Transverse colon (tissue), 4 donors: ENCODE measurements around the gene MRAP2. TPM values are rescaled to one million over a fixed set of nuclear protein-coding genes. Genes with fewer than 3 reads are reported as not detected.

Source experiments
- DNase-seq: peaks from one replicate; pipeline ENCODE4 v3.0.0-alpha.2; 2019
- H3K27ac ChIP-seq, 4 donors: fragments of 200-600 bp; sonication (generic); 2 replicates each; pipeline ENCODE4 v1.5.1; 2016 to 2018; ENCODE audit warnings: inconsistent platforms in 4 of 4
- H3K27me3 ChIP-seq: fragments of 200-600 bp; sonication (generic); 2 replicates; pipeline ENCODE4 v1.5.1; 2017; ENCODE audit warnings: inconsistent platforms
- H3K36me3 ChIP-seq, 4 donors: fragments of 200-600 bp; sonication (generic); 2 replicates each; pipeline ENCODE4 v1.5.1; 2017 to 2019; ENCODE audit warnings: inconsistent platforms in 4 of 4
- H3K4me1 ChIP-seq, 4 donors: fragments of 200-600 bp; sonication (generic); 2 replicates each; pipeline ENCODE4 v1.5.1; 2017 to 2020; ENCODE audit warnings: inconsistent platforms in 4 of 4
- H3K4me3 ChIP-seq, 4 donors: fragments of 200-600 bp; sonication (generic); 1 replicate in 1 of 4; 2 replicates in 3 of 4; pipeline versions ENCODE4 v1.5.1 to v1.6.1; 2017 to 2019; ENCODE audit warnings: inconsistent platforms in 4 of 4
- H3K9me3 ChIP-seq, 2 donors: fragments of 200-600 bp; sonication (generic); 2 replicates each; pipeline ENCODE4 v1.5.1; 2017 to 2019; ENCODE audit warnings: inconsistent platforms in 2 of 2
- EP300 ChIP-seq: sonication (generic); formaldehyde crosslinking; IDR thresholded peaks from one replicate; pipeline ENCODE4 v1.6.1; 2017; ENCODE audit warnings: antibody characterized with exemption, low read depth
- POLR2A ChIP-seq: fragments of 450-650 bp; IDR thresholded peaks from one replicate; pipeline ENCODE4 v1.6.1; 2016; ENCODE audit warnings: antibody characterized with exemption, mild to moderate bottlenecking, moderate library complexity
- POLR2AphosphoS5 ChIP-seq, 3 donors: sonication (generic); formaldehyde crosslinking; IDR thresholded peaks; one replicate each; pipeline ENCODE4 v1.6.1; 2016; ENCODE audit warnings: antibody characterized with exemption in 3 of 3
- WGBS, 2 donors: methylation state at CpG; one replicate each; pipeline ENCODE4 v1.1.5; 2018; ENCODE audit warnings: low coverage in 1 of 2; 5-methylcytosine and 5-hydroxymethylcytosine counted together
- in situ Hi-C, 4 donors: fragments of 200-750 bp; cut with MboI; loops; one replicate each; pipeline versions ENCODE4 v1.15.0 to v1.15.1; 2017; ENCODE audit warnings: low sequenced_read_pairs in 3 of 4, low pct_ligation_motif_present in 1 of 4, low pct_unique_long_range_greater_than_20kb in 1 of 4
- intact Hi-C: fragments of 100-400 bp; cut with DNase I; formaldehyde crosslinking; loops from one replicate; pipeline ENCODE4 v1.15.1; 2023; ENCODE audit warnings: low total_unique reads
- total RNA-seq, 4 donors: library from RNA; depleted of rRNA; stranded (reverse); fragments of >200 nt; gene quantifications; one replicate each; pipeline ENCODE4 v1.1.0, GENCODE V29; 2016
- TF ChIP-seq, protein P1 (sequence below), 5 experiments: fragments of 200-600 bp in 3 of 5; fragments of 450-650 bp in 2 of 5; sonication (generic) in 3 of 5; IDR thresholded peaks; 1 replicate in 2 of 5; 2 replicates in 3 of 5; pipeline ENCODE4 v1.5.1; 2016 to 2017; ENCODE audit warnings: antibody characterized with exemption in 5 of 5, inconsistent platforms in 3 of 5, mild to moderate bottlenecking in 2 of 5, moderate library complexity in 1 of 5

MRAP2 gene
- total RNA-seq, 4 donors from 2014 or later = 0.80 to 5.1 (median 2.9) TPM

DNA sequence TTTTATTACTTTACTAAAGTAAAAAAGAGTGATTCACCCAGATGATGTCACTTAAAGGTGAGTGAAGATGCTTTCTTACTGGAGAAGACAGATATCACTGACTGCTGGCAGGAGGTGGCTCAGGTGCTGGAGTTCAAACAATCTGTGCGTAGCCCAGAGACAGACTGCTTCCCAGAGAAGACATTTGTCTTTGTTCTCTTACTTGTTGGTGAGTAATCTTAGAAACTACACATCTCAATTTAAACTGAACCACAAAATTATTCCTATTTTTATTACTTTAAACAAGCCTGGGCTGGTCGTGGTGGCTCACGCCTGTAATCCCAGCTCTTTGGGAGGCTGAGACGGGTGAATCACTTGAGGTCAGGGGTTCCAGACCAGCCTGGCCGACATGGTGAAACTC lies 101.7 kb downstream of the MRAP2 start:
- 96 to 100% methylated on average over 1 to 5 of the region's 5 CpGs for WGBS, 2 donors
- DNase-seq = no peak
- Histone ChIP-seq H3K4me3 (no peak overlapping the region), H3K27me3 (no peaks in the 10 kb centered on the region), H3K36me3 (peaks cover 0 to 3% (median 0%) of the 10 kb centered on the region in 4 donors), H3K27ac (no peak overlapping the region), H3K4me1 (no peaks in the 10 kb centered on the region), H3K9me3 (no peaks in the 10 kb centered on the region)
- in situ Hi-C loops (no loop called here), intact Hi-C loops (no loop called here)
- TF ChIP-seq, protein P1, sequence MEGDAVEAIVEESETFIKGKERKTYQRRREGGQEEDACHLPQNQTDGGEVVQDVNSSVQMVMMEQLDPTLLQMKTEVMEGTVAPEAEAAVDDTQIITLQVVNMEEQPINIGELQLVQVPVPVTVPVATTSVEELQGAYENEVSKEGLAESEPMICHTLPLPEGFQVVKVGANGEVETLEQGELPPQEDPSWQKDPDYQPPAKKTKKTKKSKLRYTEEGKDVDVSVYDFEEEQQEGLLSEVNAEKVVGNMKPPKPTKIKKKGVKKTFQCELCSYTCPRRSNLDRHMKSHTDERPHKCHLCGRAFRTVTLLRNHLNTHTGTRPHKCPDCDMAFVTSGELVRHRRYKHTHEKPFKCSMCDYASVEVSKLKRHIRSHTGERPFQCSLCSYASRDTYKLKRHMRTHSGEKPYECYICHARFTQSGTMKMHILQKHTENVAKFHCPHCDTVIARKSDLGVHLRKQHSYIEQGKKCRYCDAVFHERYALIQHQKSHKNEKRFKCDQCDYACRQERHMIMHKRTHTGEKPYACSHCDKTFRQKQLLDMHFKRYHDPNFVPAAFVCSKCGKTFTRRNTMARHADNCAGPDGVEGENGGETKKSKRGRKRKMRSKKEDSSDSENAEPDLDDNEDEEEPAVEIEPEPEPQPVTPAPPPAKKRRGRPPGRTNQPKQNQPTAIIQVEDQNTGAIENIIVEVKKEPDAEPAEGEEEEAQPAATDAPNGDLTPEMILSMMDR (IDR thresholded peaks at IDR 0.05) = no peak
- no peak for TF ChIP-seq POLR2AphosphoS5 (IDR thresholded peaks at IDR 0.05)
- TF ChIP-seq EP300 = no peak
- no peak for TF ChIP-seq POLR2A

DNA sequence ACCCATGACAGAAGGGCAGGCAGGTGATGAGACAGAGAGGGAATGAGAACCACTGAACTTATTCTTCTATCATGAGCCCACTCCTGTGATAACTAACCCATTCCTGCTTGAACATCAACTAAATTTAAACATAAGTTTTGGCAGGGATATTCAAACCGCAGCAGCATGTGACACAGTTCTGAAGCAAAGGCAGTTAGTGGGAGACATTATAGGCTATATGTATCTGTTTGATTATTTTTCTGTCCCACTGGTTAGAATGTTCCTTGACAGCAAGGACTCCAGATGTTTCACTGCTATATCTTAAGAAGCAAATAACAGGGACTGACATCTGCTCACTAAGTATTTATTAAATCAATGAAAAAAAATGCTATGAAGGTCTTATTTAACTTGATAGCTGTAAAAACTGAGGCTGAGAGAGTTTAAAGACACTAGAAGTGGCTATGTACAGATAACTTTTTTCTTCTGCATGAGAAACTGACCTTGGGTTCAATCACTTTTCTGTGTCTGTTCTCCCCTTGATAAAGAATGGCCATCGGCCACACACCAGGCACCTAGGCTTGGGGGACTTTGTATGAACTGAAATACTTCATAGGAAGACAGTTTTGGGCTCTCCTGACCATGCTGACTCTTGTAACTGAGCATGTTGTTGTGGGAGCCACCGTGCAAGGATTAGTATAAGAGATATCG lies 102.9 kb downstream of the MRAP2 start:
- intact Hi-C loops (no loop called here), in situ Hi-C loops (no loop called here)
- no peaks in the 10 kb centered on the region for H3K9me3 ChIP-seq
- H3K4me1 ChIP-seq = no peaks in the 10 kb centered on the region
- no peak overlapping the region for H3K27ac ChIP-seq
- TF ChIP-seq EP300 = no peak
- no peak for TF ChIP-seq POLR2AphosphoS5 (IDR thresholded peaks at IDR 0.05)
- TF ChIP-seq, protein P1 (IDR thresholded peaks at IDR 0.05) = no peak
- no peak for TF ChIP-seq POLR2A
- DNase-seq = no peak
- peaks cover 0 to 3% (median 0%) of the 10 kb centered on the region in 4 donors for H3K36me3 ChIP-seq
- WGBS, 2 donors = 84 to 88% methylated on average over 2 to 4 of the region's 4 CpGs
- no peaks in the 10 kb centered on the region for H3K27me3 ChIP-seq
- H3K4me3 ChIP-seq = no peak overlapping the region

DNA sequence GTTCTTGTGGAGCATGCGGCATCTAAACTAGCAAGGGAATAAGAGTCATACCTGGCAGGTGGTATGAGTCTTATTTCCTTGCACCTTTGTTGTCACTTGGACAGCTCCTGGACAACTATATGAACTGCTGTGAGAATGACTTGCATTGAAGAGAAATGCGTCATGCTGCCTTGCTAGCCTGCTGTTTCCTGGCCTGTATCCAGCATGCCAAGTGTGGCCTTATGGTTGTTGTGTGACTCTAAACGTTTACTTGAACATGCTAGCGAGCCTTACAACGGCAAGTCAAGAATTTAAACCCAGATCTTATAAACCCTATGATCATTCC lies 103.4 kb downstream of the MRAP2 start:
- intact Hi-C loops (no loop called here), in situ Hi-C loops (no loop called here)
- Histone ChIP-seq H3K4me3 (no peak overlapping the region), H3K9me3 (no peaks in the 10 kb centered on the region), H3K27me3 (no peaks in the 10 kb centered on the region), H3K4me1 (no peaks in the 10 kb centered on the region), H3K36me3 (peaks cover 0 to 3% (median 0%) of the 10 kb centered on the region in 4 donors), H3K27ac (no peak overlapping the region)
- 64 to 84% methylated on average over 3 to 5 of the region's 5 CpGs for WGBS, 2 donors
- DNase-seq = no peak
- TF ChIP-seq POLR2AphosphoS5 (IDR thresholded peaks at IDR 0.05) (no peak), EP300 (no peak)

DNA sequence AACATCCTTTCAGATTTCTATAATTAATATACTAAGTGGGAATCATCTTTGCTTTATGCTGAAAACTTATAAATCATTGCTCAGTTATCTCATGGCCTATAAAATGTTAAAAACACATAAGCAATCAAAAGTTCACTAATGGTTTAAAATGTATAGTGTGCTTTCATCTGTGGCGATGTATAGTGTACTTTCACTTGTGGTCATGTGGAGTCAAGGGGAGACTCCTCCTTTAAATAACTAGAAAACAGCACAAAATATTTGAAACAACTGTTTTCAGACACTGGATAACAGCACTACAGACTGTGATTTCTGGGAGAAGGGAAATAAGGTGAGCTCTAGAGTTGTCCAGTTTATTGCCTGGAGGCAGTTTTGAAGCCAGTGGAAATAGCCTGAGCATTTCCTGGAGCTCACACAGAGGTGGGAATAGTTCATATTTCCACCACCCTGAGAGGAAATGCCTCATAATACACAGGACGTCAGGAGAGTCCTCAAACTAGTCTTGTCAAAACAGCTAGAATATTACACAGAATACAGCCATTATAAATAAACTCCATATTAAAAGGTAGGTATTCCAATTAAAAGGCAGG lies 104.5 kb downstream of the MRAP2 start:
- Histone ChIP-seq H3K9me3 (no peaks in the 10 kb centered on the region), H3K4me3 (no peak overlapping the region), H3K4me1 (no peaks in the 10 kb centered on the region), H3K36me3 (peaks cover 0 to 3% (median 0%) of the 10 kb centered on the region in 4 donors), H3K27ac (no peak overlapping the region), H3K27me3 (no peaks in the 10 kb centered on the region)
- no peak for TF ChIP-seq EP300
- TF ChIP-seq POLR2A = no peak
- TF ChIP-seq, protein P1 (IDR thresholded peaks at IDR 0.05) = no peak
- TF ChIP-seq POLR2AphosphoS5 (IDR thresholded peaks at IDR 0.05) = no peak
- DNase-seq = no peak
- in situ Hi-C loops (no loop called here), intact Hi-C loops (no loop called here)
- WGBS, 2 donors = 72 to 83% methylated on average over 2 of the region's 2 CpGs
